Activated naive CD8-positive, alpha-beta T cell treated with anti-CD3 and anti-CD28 coated beads, Interleukin-2, amount 10 ng/mL, durations not matched to agents 7 days and 5 days (primary cell): ENCODE results near the gene TMEM151B. TPM values are rescaled to one million over a fixed set of nuclear protein-coding genes. Genes with fewer than 3 reads are reported as not detected.

Experiments used
- ATAC-seq: fragments of 150-1000 bp; cut with Tn5 transposase; one replicate; pipeline ENCODE4 v1.10.0; 2021; ENCODE audit warnings: low read depth, moderate library complexity
- POLR2A ChIA-PET: fragments of 350-600 bp; sonication (Branson Sonifier 250); formaldehyde crosslinking; loops from one replicate; lab custom pipeline; 2021; ENCODE audit warnings: antibody characterized with exemption; lab: Charles Lee
- DNase-seq: peaks from one replicate; pipeline ENCODE4 v3.0.0; 2021
- H3K27ac Mint-ChIP-seq: one replicate; pipeline ENCODE4 v1.8.0; 2022; ENCODE audit warnings: mild to moderate bottlenecking, mixed read lengths
- H3K27me3 Mint-ChIP-seq: one replicate; pipeline ENCODE4 v1.8.0; 2022; ENCODE audit warnings: mild to moderate bottlenecking, moderate library complexity, mixed read lengths
- H3K36me3 Mint-ChIP-seq: one replicate; pipeline ENCODE4 v1.8.0; 2021; ENCODE audit warnings: mild to moderate bottlenecking, mixed read lengths
- H3K4me1 Mint-ChIP-seq: one replicate; pipeline ENCODE4 v1.8.0; 2021; ENCODE audit warnings: mixed read lengths
- H3K4me3 Mint-ChIP-seq: one replicate; pipeline ENCODE4 v1.8.0; 2022; ENCODE audit warnings: mild to moderate bottlenecking, moderate library complexity, mixed read lengths
- H3K9me3 Mint-ChIP-seq: one replicate; pipeline ENCODE4 v1.8.0; 2021; ENCODE audit warnings: mixed read lengths
- total RNA-seq, 2 experiments: library from RNA; stranded (reverse); gene quantifications; one replicate each; pipeline ENCODE4 v1.2.3, GENCODE V29; 2021

Gene TMEM151B
- total RNA-seq: not detected

GRCh38 chr6:44269921-44270525 lies at the start of gene TMEM151B:
TMEM151B (plus strand) TSS chr6:44270450; CDS start chr6:44270743, 293 bp downstream.
- POLR2A ChIA-PET: interaction anchor here (1.5 kb wide), 1 partner anchor 23 kb away, joined by 5 read pairs; the partner anchor contains the start of gene HSP90AB1
- H3K4me1 Mint-ChIP-seq: peaks cover 28% of the 10 kb centered on the region

GRCh38 chr6:44220913-44221290 lies 49.3 kb upstream of the TMEM151B start:
- Mint-ChIP-seq H3K27me3 (peaks cover 11% of the 10 kb centered on the region), H3K36me3 (no peaks in the 10 kb centered on the region), H3K27ac (peak overlapping the region; percentile 12), H3K9me3 (no peaks in the 10 kb centered on the region), H3K4me1 (peaks cover 35% of the 10 kb centered on the region), H3K4me3 (no peak overlapping the region)
- ATAC-seq (no peak), DNase-seq (no peak)
- POLR2A ChIA-PET: interaction anchor here (0.6 to 5.6 kb wide), 2 partner anchors 26 to 43 kb away, joined by 4 to 44 read pairs; partner anchors contain the start of gene HSP90AB1

More at GRCh38 chr6:44269921-44270525, at the start of gene TMEM151B:
- Mint-ChIP-seq H3K27ac (no peak within 1 kb of the TSS), H3K9me3 (no peaks in the 10 kb centered on the region), H3K27me3 (peaks cover 57% of the 10 kb centered on the region), H3K36me3 (no peaks in the 10 kb centered on the region), H3K4me3 (peak within 1 kb of the TSS; percentile 52)
- DNase-seq (no peak), ATAC-seq (no peak)

GRCh38 chr6:44221291-44221960 lies 48.8 kb upstream of the TMEM151B start:
- peak; percentile 65 for ATAC-seq
- Mint-ChIP-seq H3K9me3 (no peaks in the 10 kb centered on the region), H3K36me3 (no peaks in the 10 kb centered on the region), H3K4me3 (no peak overlapping the region), H3K4me1 (peaks cover 37% of the 10 kb centered on the region), H3K27me3 (peaks cover 11% of the 10 kb centered on the region), H3K27ac (peak overlapping the region; percentile 12)
- DNase-seq: peak; percentile 80
- POLR2A ChIA-PET: interaction anchor here (5.6 kb wide), 1 partner anchor 26 kb away, joined by 44 read pairs; the partner anchor contains the start of gene HSP90AB1

- ATAC-seq: no peak
- Mint-ChIP-seq H3K4me1 (peaks cover 40% of the 10 kb centered on the region), H3K4me3 (no peak overlapping the region), H3K9me3 (no peaks in the 10 kb centered on the region), H3K36me3 (no peaks in the 10 kb centered on the region), H3K27ac (no peak overlapping the region), H3K27me3 (peaks cover 11% of the 10 kb centered on the region)
- DNase-seq: no peak
- POLR2A ChIA-PET: interaction anchor here (5.6 kb wide), 1 partner anchor 25 kb away, joined by 44 read pairs; the partner anchor contains the start of gene HSP90AB1
Measured at GRCh38 chr6:44221961-44222335, 48.3 kb upstream of the TMEM151B start.

GRCh38 chr6:44222486-44223318 lies 47.5 kb upstream of the TMEM151B start:
- H3K4me3 Mint-ChIP-seq: peak overlapping the region; percentile 83
- no peaks in the 10 kb centered on the region for H3K9me3 Mint-ChIP-seq
- DNase-seq (no peak), ATAC-seq (no peak)
- H3K27ac Mint-ChIP-seq: peak overlapping the region; percentile 85
- H3K27me3 Mint-ChIP-seq: peaks cover 11% of the 10 kb centered on the region
- H3K36me3 Mint-ChIP-seq: no peaks in the 10 kb centered on the region
- POLR2A ChIA-PET: interaction anchor here (0.6 to 5.6 kb wide), 4 partner anchors 11 to 24 kb away, joined by 4 to 44 read pairs (median 8); partner anchors contain the start of gene HSP90AB1
- H3K4me1 Mint-ChIP-seq: peaks cover 40% of the 10 kb centered on the region

GRCh38 chr6:44223319-44224028 lies 46.8 kb upstream of the TMEM151B start, which contains the start of gene SLC29A1:
SLC29A1 (plus strand) TSS chr6:44223595; CDS start chr6:44227314, 3,719 bp downstream.
- DNase-seq (peak; percentile 86), ATAC-seq (peak; percentile 79)
- H3K36me3 Mint-ChIP-seq: no peaks in the 10 kb centered on the region
- peak within 1 kb of the TSS; percentile 83 for H3K4me3 Mint-ChIP-seq
- peak within 1 kb of the TSS; percentile 85 for H3K27ac Mint-ChIP-seq
- peaks cover 6% of the 10 kb centered on the region for H3K27me3 Mint-ChIP-seq
- POLR2A ChIA-PET: interaction anchor here (0.6 to 5.6 kb wide), 6 partner anchors 11 to 30 kb away, joined by 4 to 44 read pairs (median 6); partner anchors contain the start of gene HSP90AB1
- H3K4me1 Mint-ChIP-seq: peaks cover 40% of the 10 kb centered on the region
- no peaks in the 10 kb centered on the region for H3K9me3 Mint-ChIP-seq

- H3K36me3 Mint-ChIP-seq: no peaks in the 10 kb centered on the region
- no peak for ATAC-seq
- H3K4me3 Mint-ChIP-seq: peak overlapping the region; percentile 83
- POLR2A ChIA-PET: interaction anchor here (0.7 to 5.6 kb wide), 7 partner anchors 10 to 994 kb away, joined by 3 to 44 read pairs (median 4); partner anchors contain the start of gene HSP90AB1
- H3K27ac Mint-ChIP-seq: peak overlapping the region; percentile 70
- H3K27me3 Mint-ChIP-seq: no peaks in the 10 kb centered on the region
- H3K4me1 Mint-ChIP-seq: peaks cover 38% of the 10 kb centered on the region
- peak; percentile 44 for DNase-seq
- no peaks in the 10 kb centered on the region for H3K9me3 Mint-ChIP-seq
Measured at GRCh38 chr6:44224029-44224964, 46.0 kb upstream of the TMEM151B start.

GRCh38 chr6:44224965-44225305 lies 45.3 kb upstream of the TMEM151B start:
- no peak for ATAC-seq
- Mint-ChIP-seq H3K4me3 (peak overlapping the region; percentile 83), H3K9me3 (no peaks in the 10 kb centered on the region), H3K4me1 (peaks cover 38% of the 10 kb centered on the region), H3K27me3 (no peaks in the 10 kb centered on the region), H3K27ac (no peak overlapping the region), H3K36me3 (no peaks in the 10 kb centered on the region)
- POLR2A ChIA-PET: interaction anchor here (0.7 to 5.6 kb wide), 6 partner anchors 9 to 995 kb away, joined by 3 to 44 read pairs (median 6); partner anchors contain the start of gene HSP90AB1
- DNase-seq: no peak

GRCh38 chr6:44225579-44226325 lies 44.5 kb upstream of the TMEM151B start:
- H3K4me1 Mint-ChIP-seq: peaks cover 38% of the 10 kb centered on the region
- no peak for ATAC-seq
- H3K36me3 Mint-ChIP-seq: peaks cover under 1% of the 10 kb centered on the region
- POLR2A ChIA-PET: interaction anchor here (0.7 to 5.6 kb wide), 3 partner anchors 12 to 995 kb away, joined by 3 to 44 read pairs (median 8); partner anchors contain the start of gene HSP90AB1
- H3K4me3 Mint-ChIP-seq: peak overlapping the region; percentile 19
- H3K9me3 Mint-ChIP-seq: no peaks in the 10 kb centered on the region
- no peak overlapping the region for H3K27ac Mint-ChIP-seq
- DNase-seq: no peak
- H3K27me3 Mint-ChIP-seq: no peaks in the 10 kb centered on the region

- DNase-seq (no peak), ATAC-seq (no peak)
- Mint-ChIP-seq H3K27me3 (no peaks in the 10 kb centered on the region), H3K9me3 (no peaks in the 10 kb centered on the region), H3K36me3 (peaks cover 5% of the 10 kb centered on the region), H3K4me3 (no peak overlapping the region), H3K4me1 (peaks cover 34% of the 10 kb centered on the region), H3K27ac (no peak overlapping the region)
- POLR2A ChIA-PET: interaction anchor here (5.6 kb wide), 1 partner anchor 20 kb away, joined by 44 read pairs; the partner anchor contains the start of gene HSP90AB1
Measured at GRCh38 chr6:44226368-44227147, 43.7 kb upstream of the TMEM151B start.
